Fibroblast of mammary gland (primary cell): ENCODE data around the gene PIBF1.
"Not testable (repeated sequence)": the region's sequence is repeated elsewhere in the genome, so short reads cannot be mapped to it uniquely, and the experiment has no call there.

Experiments used
- DNase-seq: peaks from one replicate; pipeline ENCODE4 v3.0.0-alpha.2; 2010; ENCODE audit warnings: low read depth
- H3K4me3 ChIP-seq: 2 replicates; pipeline ENCODE4 v1.5.1; 2011; ENCODE audit warnings: low read depth, mild to moderate bottlenecking, low read length, moderate library complexity; ENCODE audit not compliant: control insufficient read depth
- TF ChIP-seq, protein P1 (sequence below): conservative IDR thresholded peaks from 2 replicates; pipeline ENCODE4 v1.5.1; 2011; ENCODE audit warnings: low read depth, low read length, inconsistent platforms; ENCODE audit not compliant: control insufficient read depth, insufficient read depth

PIBF1 gene

DNA sequence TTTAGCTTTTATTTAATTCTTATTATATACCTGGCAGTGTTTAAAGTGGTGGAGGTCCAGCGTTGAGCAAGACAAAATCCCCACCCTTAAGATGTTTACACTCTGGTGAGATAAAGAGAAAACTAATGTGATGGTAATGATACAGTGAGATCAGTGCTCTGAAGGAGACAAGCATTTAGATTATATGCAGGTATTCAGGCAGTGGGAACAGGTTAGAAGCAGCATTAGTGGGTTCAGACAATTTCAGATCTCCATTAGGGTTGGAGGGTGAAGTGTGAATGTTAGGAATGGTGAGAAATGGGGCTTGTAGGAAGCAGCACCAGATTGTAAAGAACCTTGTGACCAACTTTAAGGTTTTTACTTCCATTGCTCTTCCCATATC, 39.0 kb downstream of the PIBF1 start:
- no peak for DNase-seq
- no peak overlapping the region for H3K4me3 ChIP-seq
- TF ChIP-seq, protein P1, sequence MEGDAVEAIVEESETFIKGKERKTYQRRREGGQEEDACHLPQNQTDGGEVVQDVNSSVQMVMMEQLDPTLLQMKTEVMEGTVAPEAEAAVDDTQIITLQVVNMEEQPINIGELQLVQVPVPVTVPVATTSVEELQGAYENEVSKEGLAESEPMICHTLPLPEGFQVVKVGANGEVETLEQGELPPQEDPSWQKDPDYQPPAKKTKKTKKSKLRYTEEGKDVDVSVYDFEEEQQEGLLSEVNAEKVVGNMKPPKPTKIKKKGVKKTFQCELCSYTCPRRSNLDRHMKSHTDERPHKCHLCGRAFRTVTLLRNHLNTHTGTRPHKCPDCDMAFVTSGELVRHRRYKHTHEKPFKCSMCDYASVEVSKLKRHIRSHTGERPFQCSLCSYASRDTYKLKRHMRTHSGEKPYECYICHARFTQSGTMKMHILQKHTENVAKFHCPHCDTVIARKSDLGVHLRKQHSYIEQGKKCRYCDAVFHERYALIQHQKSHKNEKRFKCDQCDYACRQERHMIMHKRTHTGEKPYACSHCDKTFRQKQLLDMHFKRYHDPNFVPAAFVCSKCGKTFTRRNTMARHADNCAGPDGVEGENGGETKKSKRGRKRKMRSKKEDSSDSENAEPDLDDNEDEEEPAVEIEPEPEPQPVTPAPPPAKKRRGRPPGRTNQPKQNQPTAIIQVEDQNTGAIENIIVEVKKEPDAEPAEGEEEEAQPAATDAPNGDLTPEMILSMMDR = no peak

DNA sequence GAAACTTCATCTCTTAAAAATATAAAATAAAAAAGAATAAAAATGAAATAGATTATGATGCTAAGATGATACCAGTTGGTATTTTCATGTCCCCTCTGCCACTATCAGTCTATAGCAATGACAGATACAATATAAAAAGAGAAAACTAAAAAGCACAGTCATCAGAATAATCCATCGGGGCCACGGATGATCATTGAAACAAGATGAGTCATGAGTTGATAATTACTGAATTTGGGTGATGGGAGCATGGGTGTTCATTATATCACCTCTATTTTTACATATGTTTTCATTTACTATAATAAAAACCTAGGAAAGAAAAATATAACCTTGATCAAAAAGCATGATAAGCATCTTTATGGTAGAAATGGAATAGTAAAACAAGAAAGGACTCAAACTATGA, 41.1 kb downstream of the PIBF1 start:
- DNase-seq = no peak
- TF ChIP-seq, protein P1 = no peak
- no peak overlapping the region for H3K4me3 ChIP-seq

DNA sequence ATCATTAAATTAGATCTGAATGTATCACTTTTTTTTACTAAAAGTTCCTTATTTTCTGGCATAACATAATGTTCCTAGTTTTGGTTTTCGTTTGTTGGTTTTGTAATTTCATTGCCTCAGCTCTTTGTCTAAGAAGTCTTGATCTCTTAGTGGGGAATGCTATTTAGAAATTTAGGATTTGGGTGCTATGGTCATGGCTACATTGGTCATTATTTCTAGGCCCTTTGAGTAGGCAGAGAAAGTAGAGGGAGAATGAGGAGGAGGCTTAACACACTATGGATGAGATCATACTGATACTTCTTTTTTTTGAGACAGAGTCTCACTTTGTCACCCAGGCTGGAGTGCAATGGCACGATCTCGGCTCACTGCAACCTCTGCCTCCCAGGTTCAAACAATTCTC, 41.8 kb downstream of the PIBF1 start:
- H3K4me3 ChIP-seq = no peak overlapping the region
- no peak for DNase-seq
- TF ChIP-seq, protein P1 = no peak

DNA sequence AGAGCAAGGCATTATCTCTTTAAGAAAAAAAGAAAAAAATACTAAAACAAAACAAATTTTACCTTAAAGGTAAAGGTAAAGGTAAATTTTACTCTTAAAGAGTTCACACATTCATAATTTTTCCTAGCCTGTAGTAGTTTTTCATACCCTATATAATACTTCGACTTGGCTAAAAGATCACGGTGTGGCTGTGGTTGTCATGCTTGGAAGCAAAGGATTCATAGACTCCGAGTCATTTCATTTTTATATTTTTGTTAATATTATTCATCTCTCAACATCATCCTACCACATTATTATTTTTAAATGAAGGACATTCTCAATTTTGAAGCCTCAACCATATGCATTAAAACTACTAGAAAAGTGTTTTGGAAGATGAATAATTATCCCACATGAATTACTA, 52.7 kb downstream of the PIBF1 start:
- no peak overlapping the region for H3K4me3 ChIP-seq
- TF ChIP-seq, protein P1 = no peak
- DNase-seq = no peak

DNA sequence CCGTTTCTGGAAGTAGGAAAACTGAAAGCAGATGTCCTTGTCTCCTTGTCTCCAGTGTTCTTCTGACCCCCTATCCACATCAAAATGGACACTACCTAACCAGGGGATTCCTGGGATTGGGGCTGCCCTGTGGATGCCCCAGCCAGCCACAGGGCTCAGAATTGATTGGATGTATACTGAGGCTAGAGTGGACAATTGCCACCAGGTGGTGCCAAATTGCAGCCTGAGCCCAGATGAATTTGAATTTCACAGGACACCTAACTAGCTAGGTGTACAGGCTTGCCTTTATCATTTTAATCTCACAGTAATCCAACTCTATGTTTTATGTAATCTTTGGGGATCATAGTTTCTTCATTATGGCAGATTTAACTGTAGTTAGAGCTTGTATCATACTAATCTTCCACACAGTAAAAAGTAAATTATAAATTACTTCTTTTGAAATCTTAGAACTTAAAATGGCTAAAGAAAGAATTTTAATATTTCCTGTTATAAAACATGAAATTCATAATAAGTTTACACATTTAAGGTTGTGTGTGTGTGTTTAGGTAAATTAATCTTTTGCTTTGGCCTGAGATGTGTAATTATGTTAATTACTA, 58.0 kb downstream of the PIBF1 start:
- DNase-seq = peak; percentile 50
- TF ChIP-seq, protein P1 = peak; percentile 71

DNA sequence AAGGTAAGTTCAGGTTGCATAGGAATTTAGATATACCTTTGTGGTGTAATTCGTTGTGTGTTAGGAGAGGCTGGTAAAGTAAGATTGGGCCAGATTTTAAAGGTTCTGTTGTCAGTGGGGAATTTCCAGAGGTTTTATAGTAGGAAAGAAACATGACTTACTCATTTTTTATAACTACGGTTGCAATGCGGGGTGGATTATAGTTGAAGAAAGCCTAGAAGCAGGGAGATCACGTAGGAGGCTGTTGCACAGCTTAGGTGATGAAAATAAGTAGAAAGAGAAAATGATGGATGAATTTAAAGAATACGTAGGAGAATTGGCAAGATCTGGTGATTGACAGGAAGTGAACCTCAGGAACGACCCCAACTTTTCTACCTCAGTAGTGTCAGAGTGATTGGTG, 61.1 kb downstream of the PIBF1 start:
- no peak for DNase-seq
- no peak overlapping the region for H3K4me3 ChIP-seq
- TF ChIP-seq, protein P1 = no peak

More for the DNA sequence above, 58.0 kb downstream of the PIBF1 start:
- no peak overlapping the region for H3K4me3 ChIP-seq

DNA sequence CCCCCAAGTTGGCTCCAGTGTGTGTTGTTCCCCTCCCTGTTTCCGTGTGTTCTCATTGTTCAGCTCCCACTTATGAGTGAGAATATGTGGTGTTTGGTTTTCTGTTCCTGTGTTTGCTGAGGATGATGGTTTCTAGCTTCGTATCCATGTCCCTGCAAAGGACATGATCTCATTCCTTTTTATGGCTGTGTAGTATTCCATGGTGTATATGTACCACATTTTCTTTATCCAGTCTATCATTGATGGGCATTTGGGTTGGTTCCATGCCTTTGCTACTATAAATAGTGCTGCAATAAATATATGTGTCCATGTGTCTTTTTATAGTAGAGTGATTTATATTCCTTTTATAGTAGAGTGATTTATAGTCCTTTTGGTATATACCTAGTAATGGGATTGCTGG, 63.2 kb downstream of the PIBF1 start:
- H3K4me3 ChIP-seq, DNase-seq: not testable (repeated sequence)
